ENCODE data around the gene NHLRC1.

NHLRC1 gene

DNA sequence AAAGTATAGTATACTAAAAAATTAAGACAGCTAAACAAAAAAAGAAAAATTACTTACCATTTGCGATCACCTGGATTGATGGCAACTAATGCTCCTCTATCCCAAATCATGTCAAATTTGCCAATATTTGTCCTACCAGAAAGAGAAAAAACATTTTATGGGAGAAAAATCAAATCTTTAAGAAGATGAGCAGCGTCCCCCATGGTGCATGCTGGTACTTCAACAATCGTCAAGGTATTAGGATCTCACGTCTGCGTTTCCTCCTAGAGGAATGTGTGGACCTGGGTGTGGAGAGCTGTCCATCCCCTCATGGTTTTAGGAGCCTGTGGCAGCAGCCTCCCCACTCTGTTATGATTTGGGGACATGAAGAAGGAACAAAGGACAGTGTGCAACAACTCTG, 16.4 kb upstream of the NHLRC1 start:
- DNase-seq = no peak

DNA sequence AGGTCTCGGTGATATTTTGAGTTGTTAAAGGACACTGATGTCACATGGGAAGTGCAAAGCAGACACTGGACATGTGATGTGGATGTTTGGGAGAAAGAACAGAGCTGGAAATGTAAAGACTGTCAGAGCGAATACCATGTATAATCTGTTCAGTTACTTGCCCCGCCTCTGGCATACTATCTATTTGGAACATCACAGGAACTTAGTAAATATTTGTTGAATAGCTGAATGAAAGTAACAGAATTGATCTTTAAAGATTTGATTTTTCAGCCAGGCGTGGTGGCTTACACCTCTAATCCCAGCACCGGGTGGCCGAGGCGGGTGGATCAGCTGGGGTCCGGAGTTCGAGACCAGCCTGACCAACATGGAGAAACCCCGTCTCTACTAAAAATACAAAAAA, 13.8 kb upstream of the NHLRC1 start:
- no peak for DNase-seq

DNA sequence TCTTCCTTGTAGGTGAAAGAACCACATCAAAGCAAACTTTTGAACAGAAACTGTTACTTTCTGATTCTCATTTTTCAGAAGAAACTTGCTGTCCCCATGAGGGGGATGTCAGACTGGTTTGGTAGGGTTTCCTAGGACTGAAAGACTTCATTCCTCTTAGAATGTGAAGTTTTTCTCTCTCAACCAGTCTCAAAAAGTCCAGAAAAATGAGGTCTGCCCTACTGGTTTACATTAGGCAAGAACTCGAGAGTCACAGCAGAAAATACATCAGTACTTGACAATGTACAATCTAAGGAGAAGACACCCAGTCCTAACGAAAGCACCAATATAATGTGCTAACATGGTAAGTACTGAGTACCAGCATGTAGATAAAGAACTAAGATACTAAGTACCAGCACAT, 12.7 kb upstream of the NHLRC1 start:
- DNase-seq = no peak

DNA sequence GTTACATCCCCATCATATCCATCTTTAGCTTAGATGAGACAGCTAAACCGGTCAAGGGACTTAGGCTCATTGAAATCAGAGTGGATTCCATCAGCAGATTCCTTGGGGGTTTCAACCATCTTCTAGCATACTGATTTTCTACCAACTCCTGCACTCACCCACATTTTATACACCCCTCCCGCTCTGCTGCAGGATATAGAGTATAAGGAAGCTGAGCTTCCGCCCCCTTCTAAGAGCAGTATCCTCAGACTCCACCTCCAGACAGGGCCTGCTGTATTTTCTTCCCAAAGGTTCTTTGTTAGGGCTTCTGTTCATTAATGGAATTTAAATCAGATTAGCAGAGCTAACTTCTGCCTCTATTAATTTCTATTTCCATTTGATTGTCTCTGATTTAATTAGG, 9.9 kb upstream of the NHLRC1 start:
- DNase-seq = no peak

DNA sequence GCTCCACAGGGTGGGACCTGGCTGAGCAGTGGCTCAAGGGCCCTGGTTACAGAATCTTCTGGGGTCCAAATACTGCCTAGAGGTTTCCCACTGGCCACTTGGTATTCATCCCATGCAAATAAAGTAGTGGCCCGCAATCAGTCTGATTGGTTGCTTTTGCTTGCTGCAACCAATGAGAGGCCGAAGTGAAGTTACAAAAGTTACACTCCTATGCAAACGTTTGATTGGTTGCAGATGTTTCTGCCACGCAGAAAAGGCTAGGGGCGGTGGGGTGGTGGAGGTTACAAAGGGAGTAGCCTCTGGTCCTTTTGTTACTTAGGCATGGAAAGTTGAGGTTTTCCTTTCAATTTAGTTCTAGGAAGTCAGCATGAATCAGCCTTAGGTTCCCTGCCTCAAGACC, 3.6 kb upstream of the NHLRC1 start:
- DNase-seq = peak; percentile 46

DNA sequence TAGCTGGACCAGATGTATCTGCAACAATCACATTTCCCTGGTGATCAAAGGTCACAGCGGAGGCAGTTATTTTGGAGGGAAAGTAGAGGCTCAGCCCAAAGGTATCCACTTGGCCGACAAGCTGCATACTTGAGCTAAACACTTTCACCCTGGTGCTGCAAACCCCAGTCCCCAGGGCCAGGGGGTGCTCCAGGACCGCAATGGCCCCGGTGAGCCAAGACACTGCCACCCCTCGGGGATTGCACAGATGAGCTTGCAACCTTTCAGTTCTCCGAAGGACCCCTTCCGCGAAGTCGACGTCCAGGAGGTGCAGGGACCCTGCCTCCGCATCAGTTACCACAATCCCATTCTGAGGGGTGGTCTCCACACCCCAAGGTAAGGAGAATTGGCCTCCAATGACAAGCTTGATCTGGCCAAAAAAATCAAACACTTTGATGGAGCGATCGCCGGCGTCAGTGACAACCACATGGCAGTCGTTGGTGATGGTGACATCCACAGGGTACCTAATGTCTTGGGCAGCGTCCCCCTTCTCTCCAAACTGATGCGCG, 823 bp downstream of the NHLRC1 start:
- DNase-seq = no peak

DNA sequence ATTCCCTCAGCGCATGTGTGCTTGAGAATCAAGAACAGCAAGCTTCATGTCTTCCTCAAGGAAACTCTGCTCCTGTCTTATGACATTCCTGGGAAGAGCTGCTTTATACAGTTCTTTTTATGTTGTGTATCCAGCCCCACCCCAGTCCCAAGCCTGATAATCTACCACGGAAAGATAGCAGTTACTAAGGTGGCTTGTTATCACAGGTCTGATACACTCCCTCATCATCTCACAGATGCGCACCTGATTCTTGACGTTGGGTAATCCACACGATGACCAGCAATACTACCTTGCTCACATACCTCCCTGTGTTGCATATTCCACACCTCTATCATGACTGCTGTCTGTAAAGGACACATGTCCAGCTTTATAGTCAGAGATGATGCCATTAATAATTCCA, 3.2 kb downstream of the NHLRC1 start:
- DNase-seq = no peak

DNA sequence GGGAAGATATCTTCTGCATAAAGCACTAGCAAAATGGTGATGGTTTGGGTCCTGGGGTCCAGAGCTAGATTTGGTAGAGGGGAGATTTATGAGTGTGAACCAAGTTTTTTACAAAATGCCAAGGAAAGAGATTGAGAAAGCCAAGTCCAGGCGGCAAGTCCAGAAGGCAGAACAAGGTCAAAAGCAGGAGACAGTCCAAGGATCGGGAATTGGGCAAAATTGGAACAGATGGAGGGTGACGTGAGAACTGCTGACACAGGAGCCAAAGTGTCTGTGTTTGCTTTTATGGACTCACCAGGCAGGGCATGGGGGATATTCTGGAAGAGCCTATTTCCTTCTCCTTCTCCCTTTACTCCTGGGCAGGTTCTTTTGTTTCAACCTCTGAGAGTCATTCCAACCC, 4.1 kb downstream of the NHLRC1 start:
- no peak for DNase-seq

DNA sequence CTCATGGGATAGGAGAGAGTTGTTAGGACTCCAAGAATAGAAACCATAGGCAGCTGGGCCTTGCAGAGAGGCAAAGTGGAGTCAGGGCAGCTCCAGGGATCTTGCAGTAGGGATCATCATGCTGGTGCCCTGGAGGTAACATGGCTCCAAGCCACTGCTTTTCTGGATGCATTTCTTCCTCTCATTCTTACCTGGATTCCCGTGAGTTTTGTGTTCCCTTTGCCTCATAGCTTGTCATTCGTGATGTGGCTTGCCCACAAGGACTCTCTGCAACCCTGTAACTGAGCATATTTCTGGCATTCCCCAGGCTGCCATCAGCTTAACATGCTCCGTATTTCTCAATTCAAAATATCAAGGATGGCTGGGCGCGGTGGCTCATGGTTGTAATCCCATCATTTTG, 5.3 kb downstream of the NHLRC1 start:
- DNase-seq = no peak

DNA sequence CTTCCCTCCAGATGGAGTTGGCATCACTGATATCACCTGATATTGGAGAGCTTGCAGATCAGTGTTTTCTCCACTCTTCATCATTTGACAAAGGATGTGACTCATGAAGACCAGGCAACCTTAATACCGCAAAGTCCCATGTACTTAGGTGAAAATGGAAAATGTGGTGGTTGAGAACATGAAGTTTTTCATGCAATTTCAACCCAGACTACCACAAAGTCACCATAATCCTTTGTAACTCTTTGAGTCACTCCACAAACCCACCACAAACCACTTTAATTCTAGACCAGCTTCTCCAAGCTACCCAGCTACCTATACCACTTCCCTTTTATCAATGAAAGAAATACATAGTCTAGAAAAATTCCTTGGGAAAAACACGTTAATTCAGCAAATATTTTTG, 7.1 kb downstream of the NHLRC1 start:
- DNase-seq = no peak

DNA sequence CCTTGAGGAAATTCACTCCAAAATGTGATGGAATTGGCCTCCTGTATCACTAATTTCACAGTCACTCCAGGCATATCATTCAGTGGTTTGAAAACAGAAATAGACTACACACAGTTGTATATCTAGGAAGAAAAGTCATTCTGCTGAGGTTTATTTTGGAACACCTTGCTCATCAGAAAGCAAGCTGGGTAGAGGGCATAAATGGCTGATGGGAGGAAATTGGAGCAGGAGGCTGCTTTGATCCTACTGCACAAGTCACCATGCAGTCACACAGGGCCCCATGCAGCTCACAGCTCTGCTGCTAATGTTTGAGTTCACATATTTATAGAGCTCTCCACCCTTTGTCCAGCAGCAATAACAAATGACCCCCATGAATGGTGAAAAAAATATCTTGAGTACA, 12.3 kb downstream of the NHLRC1 start:
- DNase-seq = no peak

DNA sequence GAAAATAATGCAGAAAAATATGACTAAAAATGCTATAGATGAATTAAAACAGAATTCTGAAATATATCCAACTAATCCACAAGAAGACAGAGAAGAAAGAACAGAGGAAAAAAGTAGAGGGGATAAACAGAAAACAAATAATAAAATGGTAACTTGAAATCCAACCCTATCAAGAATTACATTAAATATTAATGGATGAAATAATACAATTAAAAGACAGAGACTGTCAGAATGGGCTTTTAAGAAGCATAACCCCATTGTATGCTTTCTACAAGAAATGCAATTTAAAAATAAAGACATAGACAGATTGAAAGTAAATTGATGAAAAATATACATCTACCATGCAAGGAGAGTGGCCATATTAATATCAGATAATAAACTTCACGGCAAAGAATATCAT, 15.4 kb downstream of the NHLRC1 start:
- DNase-seq = no peak

DNA sequence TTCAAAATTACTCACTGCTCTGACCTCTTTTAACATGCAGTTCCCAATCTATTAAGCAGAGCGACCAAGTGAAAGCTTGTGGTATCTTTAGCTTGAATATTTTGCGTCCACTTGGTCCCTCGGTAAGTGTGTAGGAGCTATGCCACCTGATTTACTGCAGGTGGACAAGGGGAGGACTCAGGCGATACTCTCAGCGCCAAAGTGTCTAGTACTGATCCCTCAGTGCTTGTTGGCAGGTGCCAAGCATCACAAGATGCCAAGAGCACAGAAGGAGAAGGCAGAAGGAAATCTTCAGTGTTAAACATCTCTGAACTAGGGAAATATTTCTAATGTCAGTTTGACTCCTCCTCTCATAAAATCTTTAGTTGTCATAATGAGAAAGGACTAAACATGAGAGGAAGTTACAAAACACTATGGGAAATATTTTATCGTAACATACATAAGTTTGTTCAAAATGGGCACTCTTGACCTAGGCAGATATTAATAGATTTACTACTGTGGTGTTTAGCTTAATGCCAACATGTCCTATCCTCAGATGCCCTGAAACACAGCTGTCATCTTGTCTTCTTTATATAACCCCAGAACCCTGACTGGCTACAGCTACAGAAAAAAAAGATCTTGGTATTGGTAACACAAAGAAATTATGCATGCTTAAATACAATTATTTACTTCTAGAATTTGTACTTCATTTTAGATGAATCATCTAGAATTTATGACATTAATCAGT, 19.5 kb downstream of the NHLRC1 start:
- no peak for DNase-seq

DNA sequence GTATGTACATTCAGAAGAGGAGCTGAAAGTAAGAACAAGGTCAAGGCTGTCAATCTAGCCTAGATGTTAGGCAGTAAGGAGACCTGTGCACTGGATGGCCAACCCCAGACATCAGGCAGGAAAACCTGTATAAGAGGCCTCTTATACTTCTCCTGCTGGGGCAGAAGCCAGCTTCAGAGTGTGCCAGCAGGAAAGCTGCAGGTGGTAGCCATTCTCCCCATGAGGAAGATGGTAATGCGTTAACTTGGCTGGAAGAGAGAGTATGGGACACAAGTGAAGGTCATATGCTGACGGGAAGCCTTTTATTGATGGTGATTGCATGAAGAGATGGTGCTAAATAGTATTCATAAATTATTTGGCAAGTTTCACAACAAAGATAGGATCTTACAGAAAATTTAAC, 20.6 kb downstream of the NHLRC1 start:
- DNase-seq = no peak

DNA sequence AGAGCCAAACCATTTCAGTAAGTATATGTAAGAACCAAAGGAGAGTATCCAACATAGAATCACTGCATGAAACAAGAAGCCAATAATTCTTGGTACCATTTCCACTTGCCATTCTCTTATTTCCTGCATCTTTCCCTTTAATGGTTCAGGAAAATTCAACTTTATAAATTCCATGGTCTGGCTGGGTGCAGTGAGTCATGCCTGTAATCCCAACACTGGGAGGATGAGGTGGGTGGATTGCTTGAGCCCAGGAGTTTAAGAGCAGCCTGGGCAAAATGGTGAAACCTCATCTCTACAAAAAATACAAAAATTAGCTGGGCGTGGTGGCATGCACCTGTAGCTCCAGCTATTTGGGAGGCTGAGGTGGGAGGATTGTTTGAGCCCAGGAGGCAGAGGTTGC, 21.2 kb downstream of the NHLRC1 start:
- peak; percentile 43 for DNase-seq

DNA sequence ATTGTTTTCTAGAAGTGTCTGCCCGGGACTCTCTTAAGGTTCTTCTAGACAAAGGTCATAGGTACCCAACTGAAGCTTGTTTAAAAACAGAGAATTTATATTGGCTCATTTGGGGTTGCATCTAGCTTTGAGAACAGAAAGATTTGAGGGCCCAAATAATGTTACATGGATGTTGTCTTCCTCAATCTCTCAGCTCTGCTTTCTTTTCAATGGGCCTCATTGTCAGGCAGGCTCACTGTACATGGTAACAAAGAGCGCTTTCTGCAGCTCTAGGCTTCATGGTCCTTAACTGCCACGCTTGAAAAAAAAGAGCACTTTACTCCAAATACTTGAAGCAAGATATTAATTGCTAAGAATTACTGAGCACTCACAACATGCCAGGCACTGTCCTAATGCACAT, 22.2 kb downstream of the NHLRC1 start:
- DNase-seq = no peak

DNA sequence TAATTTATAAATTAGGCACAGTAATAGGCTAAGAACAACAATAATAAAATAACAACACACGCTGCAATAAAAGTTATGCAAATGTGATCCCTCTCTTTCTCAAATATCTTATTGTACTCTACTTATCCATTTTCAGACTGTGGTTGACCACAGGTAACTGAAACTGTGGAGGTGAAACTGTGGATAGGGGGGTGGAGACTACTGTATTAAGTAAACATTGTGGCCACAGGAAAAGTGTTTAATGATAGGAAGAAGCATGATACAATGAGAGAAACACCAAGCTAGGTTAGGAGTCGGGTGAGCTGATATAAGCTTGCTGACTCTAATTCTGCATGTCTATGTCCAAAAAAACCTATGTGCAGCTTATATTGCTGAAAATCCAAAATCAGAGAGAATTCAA, 23.0 kb downstream of the NHLRC1 start:
- no peak for DNase-seq

DNA sequence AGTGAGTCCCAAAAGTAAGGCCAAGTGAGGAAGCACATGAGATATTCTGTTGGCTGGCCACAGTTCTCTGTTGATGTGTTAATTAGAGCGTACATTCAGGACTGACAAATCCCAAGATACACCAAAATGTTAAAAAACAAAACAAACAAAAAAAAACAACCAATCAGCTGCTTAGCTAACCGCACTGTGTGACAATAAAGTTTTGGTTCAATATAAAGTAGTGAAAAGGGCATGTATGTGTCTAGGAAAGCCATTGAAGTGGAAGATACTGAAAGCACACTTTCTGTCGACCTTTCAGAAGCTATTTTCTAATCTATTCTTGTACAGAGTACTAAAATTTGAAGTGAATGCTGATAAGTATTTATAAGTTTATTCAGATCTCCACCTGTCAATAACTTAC, 26.1 kb downstream of the NHLRC1 start:
- DNase-seq = no peak

DNA sequence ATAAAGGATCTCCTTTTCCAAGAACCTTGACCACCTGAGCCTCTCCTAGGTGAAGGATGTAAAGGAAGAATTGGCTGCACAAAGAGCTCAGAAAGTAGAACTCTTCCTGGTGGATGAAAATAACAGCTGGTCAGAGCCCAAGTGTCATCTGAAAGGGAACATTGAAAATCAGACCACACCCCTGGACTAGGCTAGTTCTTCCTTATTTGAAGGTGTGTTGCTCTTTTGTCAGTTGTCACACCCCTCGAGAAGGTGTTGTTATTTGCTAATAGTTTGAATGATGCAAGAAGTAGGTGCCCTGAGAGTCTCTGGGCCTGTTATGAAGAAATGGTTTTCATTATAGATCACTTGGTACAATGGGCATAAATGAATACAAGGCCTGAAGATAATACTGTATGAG, 31.1 kb downstream of the NHLRC1 start:
- DNase-seq = no peak

DNA sequence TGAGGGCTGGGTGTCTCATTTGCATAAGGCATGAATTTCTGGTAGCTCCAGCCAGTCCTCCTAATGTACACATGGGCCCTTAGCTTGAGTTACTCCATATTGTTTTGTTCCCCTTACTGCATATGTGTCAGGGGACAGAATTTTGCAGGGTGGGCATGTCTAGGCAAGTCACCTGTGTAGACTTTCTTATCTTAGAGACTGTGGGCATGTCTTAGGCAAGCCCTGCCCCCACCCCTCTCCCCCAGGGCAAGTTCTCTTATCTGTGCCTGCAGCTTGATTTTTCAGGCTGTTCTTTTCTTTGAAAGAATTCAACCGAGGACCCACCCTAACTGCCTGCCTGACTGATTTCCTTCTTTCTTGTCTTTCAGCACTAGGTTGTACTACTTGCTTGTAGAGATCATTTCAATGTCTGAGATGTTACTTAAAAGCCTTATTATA, 32.1 kb downstream of the NHLRC1 start:
- DNase-seq = no peak

DNA sequence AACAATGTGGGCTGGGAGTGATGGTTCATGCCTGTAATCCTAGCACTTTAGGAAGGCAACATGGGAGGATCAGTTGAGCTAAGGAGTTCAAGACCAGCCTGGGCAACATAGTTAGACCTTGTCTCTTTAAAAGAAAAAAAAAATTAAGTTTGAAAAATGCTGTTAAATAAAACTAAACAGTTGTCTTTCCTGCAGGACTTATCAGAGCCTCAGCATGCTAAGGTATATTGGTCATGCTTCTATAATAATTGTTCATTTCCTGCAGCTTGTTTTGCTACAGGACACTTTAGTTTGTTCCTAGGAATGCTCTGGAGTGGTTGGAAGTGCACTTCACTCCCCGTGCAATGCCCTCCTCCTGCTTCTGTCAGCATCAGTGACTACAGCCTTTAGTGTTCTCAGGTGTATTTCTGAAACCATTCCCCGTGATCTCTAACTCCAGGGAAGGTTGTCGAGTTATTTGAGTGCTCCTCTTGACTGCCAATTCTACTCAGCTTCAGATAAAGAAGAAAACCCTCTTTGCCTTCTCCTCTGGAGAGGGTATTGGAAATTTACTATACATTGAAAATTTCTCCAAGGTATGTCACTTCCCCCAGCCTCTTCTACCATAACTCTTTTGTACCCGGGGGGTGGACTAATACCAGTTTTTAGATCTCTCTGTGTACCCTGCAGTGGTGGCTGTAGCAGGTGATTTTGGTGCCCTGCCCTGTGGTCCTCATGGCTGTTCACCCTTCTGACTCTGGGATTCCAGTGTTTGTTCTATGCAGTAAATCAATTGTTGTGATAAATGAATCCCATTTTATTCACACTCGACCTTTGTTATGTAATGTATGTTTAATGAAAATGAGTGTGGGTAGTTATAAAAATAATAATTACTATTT, 33.8 kb downstream of the NHLRC1 start:
- no peak for DNase-seq

DNA sequence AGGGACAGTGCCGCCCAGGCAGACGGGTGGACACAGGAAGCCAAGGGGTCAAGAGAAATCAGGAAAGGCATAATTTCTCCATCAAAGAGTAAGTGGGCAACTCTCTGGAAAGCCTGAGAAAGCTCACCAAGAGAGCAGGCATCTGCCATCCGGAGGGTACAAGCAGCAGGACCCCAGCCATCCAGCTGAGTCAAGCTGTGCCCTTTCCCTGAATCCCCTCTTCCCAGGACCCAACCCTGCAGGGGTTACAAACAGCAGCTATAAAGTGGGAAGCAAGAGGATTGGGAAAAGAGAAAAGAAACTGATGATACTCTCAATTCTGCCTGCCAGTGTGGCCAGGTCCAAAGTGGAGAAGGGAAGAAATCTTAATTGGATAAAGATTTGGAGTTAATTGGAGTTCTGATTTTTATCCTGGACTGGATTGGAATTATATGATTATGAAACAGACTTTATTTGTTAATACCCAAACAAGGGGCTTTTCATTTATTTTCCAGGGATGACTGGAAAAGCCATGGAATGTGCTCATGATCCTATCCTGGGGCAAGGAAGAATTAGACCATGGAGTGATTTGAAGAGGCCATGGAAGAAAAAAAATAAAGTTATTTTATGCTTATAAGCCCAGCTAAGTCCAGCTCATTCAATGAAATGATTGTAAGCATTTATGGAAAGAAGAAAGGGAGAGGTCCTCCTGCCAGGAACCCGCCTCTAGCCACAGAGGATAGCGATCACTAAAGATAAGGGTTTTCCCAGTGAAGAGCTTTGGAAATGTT, 34.9 kb downstream of the NHLRC1 start:
- DNase-seq = no peak

DNA sequence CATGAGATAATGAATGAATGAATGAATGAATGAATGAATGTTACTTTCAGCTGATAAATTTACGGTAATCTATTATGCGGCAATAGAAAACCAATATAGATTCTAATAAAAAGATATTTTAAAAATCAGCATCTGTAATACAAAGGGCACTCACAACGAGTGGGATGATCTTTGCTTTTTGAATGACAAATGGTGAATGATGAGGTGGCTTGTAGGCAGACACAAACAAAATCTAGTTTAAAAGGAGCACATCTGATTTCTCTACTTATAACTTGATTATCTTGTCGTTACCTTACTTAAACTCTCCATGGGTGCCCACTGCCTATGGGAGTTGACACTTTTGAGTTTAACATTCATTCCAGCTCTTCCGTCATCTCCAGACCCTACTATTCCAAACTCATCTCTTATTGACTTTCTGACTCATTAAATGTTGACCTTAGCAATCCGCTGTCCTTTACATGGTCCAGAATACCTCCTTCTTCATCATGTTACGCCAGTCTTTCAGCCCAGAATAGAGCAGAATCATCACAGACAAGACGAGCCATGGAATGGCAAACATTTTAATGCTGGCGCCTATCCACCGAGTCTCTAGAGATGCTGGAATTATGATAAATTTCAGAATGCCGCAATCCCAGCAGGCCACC, 41.3 kb downstream of the NHLRC1 start:
- peak; percentile 46 for DNase-seq

All from fibroblast of upper back skin (primary cell).